ENCODE data around the gene OR8A1. TPM values are rescaled to one million over a fixed set of nuclear protein-coding genes. Genes with fewer than 3 reads are reported as not detected.

The OR8A1 gene
- total RNA-seq, 1 donor from 2014 or later, result not detected

DNA sequence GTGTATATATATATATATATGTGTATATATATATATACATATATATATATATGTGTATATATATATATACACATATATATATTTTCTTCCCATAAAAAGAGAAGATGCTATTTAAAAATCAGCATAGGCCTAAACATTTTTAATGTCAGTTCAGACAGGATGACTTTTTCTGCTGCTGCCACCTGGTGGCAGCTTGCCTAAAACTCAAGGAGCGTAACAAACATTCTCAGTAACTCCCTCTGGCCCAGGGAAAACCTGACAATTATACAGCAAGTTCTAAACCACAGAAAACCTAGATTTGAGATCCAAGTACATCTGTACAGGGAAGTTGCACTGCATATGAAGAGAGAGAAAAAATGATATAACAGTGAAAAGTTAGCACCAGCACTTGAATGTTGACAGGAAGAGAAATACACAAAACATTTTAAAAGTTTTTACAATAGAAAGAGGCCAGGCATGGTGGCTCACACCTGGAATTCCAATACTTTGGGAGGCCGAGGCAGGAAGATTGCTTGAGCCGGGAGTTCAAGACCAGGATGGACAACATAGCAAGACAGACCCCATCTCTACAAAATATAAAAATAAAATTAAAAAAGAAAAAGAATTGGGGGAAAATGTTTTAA, 16.6 kb downstream of the OR8A1 start:
- TF ChIP-seq, protein P1, sequence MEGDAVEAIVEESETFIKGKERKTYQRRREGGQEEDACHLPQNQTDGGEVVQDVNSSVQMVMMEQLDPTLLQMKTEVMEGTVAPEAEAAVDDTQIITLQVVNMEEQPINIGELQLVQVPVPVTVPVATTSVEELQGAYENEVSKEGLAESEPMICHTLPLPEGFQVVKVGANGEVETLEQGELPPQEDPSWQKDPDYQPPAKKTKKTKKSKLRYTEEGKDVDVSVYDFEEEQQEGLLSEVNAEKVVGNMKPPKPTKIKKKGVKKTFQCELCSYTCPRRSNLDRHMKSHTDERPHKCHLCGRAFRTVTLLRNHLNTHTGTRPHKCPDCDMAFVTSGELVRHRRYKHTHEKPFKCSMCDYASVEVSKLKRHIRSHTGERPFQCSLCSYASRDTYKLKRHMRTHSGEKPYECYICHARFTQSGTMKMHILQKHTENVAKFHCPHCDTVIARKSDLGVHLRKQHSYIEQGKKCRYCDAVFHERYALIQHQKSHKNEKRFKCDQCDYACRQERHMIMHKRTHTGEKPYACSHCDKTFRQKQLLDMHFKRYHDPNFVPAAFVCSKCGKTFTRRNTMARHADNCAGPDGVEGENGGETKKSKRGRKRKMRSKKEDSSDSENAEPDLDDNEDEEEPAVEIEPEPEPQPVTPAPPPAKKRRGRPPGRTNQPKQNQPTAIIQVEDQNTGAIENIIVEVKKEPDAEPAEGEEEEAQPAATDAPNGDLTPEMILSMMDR (IDR thresholded peaks at IDR 0.05; ENCODE audit: partially characterized antibody, unreplicated experiment), result peak; percentile 74
- H3K27me3 Mint-ChIP-seq (ENCODE audit: unreplicated experiment), result no peaks in the 10 kb centered on the region
- no peaks in the 10 kb centered on the region for H3K4me1 Mint-ChIP-seq (ENCODE audit: low read depth, unreplicated experiment)
- H3K36me3 Mint-ChIP-seq (ENCODE audit: unreplicated experiment), result no peaks in the 10 kb centered on the region
- peak; percentile 62 for DNase-seq
- no peaks in the 10 kb centered on the region for H3K9me3 Mint-ChIP-seq (ENCODE audit: unreplicated experiment)
- H3K4me3 Mint-ChIP-seq (ENCODE audit: unreplicated experiment), result no peak overlapping the region
- no peak overlapping the region for H3K27ac Mint-ChIP-seq (ENCODE audit: unreplicated experiment)

DNA sequence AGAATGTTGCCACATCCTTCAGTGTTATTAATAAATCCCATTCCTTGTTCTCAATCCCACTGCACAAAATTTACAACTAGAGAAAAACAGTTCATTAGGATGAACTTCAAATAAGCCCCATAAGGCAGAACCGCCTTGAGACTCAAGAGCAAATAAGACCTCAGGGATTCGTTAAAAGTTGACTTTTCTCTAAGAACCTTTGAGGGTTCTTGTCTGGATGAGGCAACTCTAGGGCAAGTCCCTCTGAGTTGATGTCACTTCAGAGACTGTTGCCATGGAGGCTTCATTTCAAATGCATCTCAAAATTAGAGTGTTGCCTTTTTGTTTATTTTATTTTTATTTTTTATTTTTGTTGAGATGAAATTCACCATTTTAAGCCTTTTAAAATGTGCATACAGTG, 21.6 kb downstream of the OR8A1 start:
- no peaks in the 10 kb centered on the region for H3K36me3 Mint-ChIP-seq (ENCODE audit: unreplicated experiment)
- no peaks in the 10 kb centered on the region for H3K4me1 Mint-ChIP-seq (ENCODE audit: low read depth, unreplicated experiment)
- DNase-seq, result no peak
- TF ChIP-seq, protein P1 (IDR thresholded peaks at IDR 0.05; ENCODE audit: partially characterized antibody, unreplicated experiment), result no peak
- H3K9me3 Mint-ChIP-seq (ENCODE audit: unreplicated experiment), result no peaks in the 10 kb centered on the region
- H3K27ac Mint-ChIP-seq (ENCODE audit: unreplicated experiment), result no peak overlapping the region
- H3K4me3 Mint-ChIP-seq (ENCODE audit: unreplicated experiment), result no peak overlapping the region
- H3K27me3 Mint-ChIP-seq (ENCODE audit: unreplicated experiment), result no peaks in the 10 kb centered on the region

GRCh38 chr11:124592627-124593026, 22.8 kb downstream of the OR8A1 start:
- Mint-ChIP-seq H3K27ac (ENCODE audit: unreplicated experiment) (no peak overlapping the region), H3K4me1 (ENCODE audit: low read depth, unreplicated experiment) (no peaks in the 10 kb centered on the region), H3K27me3 (ENCODE audit: unreplicated experiment) (no peaks in the 10 kb centered on the region), H3K4me3 (ENCODE audit: unreplicated experiment) (no peak overlapping the region), H3K36me3 (ENCODE audit: unreplicated experiment) (no peaks in the 10 kb centered on the region), H3K9me3 (ENCODE audit: unreplicated experiment) (no peaks in the 10 kb centered on the region)
- DNase-seq, result no peak
- TF ChIP-seq, protein P1 (IDR thresholded peaks at IDR 0.05; ENCODE audit: partially characterized antibody, unreplicated experiment), result no peak

- Mint-ChIP-seq H3K4me3 (ENCODE audit: unreplicated experiment) (no peak overlapping the region), H3K27ac (ENCODE audit: unreplicated experiment) (no peak overlapping the region), H3K27me3 (ENCODE audit: unreplicated experiment) (no peaks in the 10 kb centered on the region), H3K4me1 (ENCODE audit: low read depth, unreplicated experiment) (no peaks in the 10 kb centered on the region), H3K36me3 (ENCODE audit: unreplicated experiment) (no peaks in the 10 kb centered on the region), H3K9me3 (ENCODE audit: unreplicated experiment) (no peaks in the 10 kb centered on the region)
- TF ChIP-seq, protein P1 (IDR thresholded peaks at IDR 0.05; ENCODE audit: partially characterized antibody, unreplicated experiment), result no peak
- no peak for DNase-seq
These were observed 25.5 kb downstream of the OR8A1 start for GRCh38 chr11:124595302-124595701.

GRCh38 chr11:124597626-124598025, 27.8 kb downstream of the OR8A1 start:
- Mint-ChIP-seq H3K4me3 (ENCODE audit: unreplicated experiment) (no peak overlapping the region), H3K27me3 (ENCODE audit: unreplicated experiment) (no peaks in the 10 kb centered on the region), H3K36me3 (ENCODE audit: unreplicated experiment) (no peaks in the 10 kb centered on the region), H3K27ac (ENCODE audit: unreplicated experiment) (no peak overlapping the region), H3K4me1 (ENCODE audit: low read depth, unreplicated experiment) (no peaks in the 10 kb centered on the region), H3K9me3 (ENCODE audit: unreplicated experiment) (no peaks in the 10 kb centered on the region)
- no peak for DNase-seq
- TF ChIP-seq, protein P1 (IDR thresholded peaks at IDR 0.05; ENCODE audit: partially characterized antibody, unreplicated experiment), result no peak
